ENCODE measurements around the gene NDUFC2.
"Not testable (repeated sequence)": the region's sequence is repeated elsewhere in the genome, so short reads cannot be mapped to it uniquely, and the experiment has no call there.

The NDUFC2 gene

GRCh38 chr11:78080084-78080817 lies 589 bp upstream of the NDUFC2 start:
- no peak for DNase-seq (ENCODE audit: low spot score)

- no peak for DNase-seq (ENCODE audit: low spot score)
Measured at GRCh38 chr11:78078218-78079167, 1.2 kb downstream of the NDUFC2 start.

GRCh38 chr11:78077592-78077991 lies 2.1 kb downstream of the NDUFC2 start:
- not testable (repeated sequence) for DNase-seq (ENCODE audit: low spot score)

- no peak for DNase-seq (ENCODE audit: low spot score)
Measured at GRCh38 chr11:78076733-78077403, 2.8 kb downstream of the NDUFC2 start.

GRCh38 chr11:78074756-78075155 lies 4.9 kb downstream of the NDUFC2 start:
- no peak for DNase-seq (ENCODE audit: low spot score)

GRCh38 chr11:78072455-78072854 lies 7.2 kb downstream of the NDUFC2 start:
- no peak for DNase-seq (ENCODE audit: low spot score)

GRCh38 chr11:78071717-78072116 lies 7.9 kb downstream of the NDUFC2 start:
- no peak for DNase-seq (ENCODE audit: low spot score)

- DNase-seq (ENCODE audit: low spot score): no peak
Measured at GRCh38 chr11:78070621-78071020, 9.0 kb downstream of the NDUFC2 start.

GRCh38 chr11:78069465-78069864 lies 10.2 kb downstream of the NDUFC2 start:
- DNase-seq (ENCODE audit: low spot score): no peak

GRCh38 chr11:78067704-78068103 lies 12.0 kb downstream of the NDUFC2 start:
- DNase-seq (ENCODE audit: low spot score): no peak

- no peak for DNase-seq (ENCODE audit: low spot score)
Measured at GRCh38 chr11:78066471-78066870, 13.2 kb downstream of the NDUFC2 start.

- no peak for DNase-seq (ENCODE audit: low spot score)
Measured at GRCh38 chr11:78065203-78065602, 14.5 kb downstream of the NDUFC2 start.

- no peak for DNase-seq (ENCODE audit: low spot score)
Measured at GRCh38 chr11:78063440-78064181, 16.1 kb downstream of the NDUFC2 start, which contains the start of gene THRSP. Gene THRSP, plus strand, starts transcription at chr11:78063861. Its CDS starts 21 bp downstream, at chr11:78063882.

GRCh38 chr11:78062671-78063070 lies 17.0 kb downstream of the NDUFC2 start:
- no peak for DNase-seq (ENCODE audit: low spot score)

GRCh38 chr11:78061921-78062311 lies 17.7 kb downstream of the NDUFC2 start:
- DNase-seq (ENCODE audit: low spot score): peak; percentile 86

- DNase-seq (ENCODE audit: low spot score): no peak
Measured at GRCh38 chr11:78061088-78061920, 18.4 kb downstream of the NDUFC2 start.

GRCh38 chr11:78060533-78060932 lies 19.1 kb downstream of the NDUFC2 start:
- no peak for DNase-seq (ENCODE audit: low spot score)

GRCh38 chr11:78059749-78060328 lies 19.8 kb downstream of the NDUFC2 start:
- DNase-seq (ENCODE audit: low spot score): not testable (repeated sequence)

GRCh38 chr11:78057462-78058055 lies 22.1 kb downstream of the NDUFC2 start:
- no peak for DNase-seq (ENCODE audit: low spot score)

- no peak for DNase-seq (ENCODE audit: low spot score)
Measured at GRCh38 chr11:78056093-78056492, 23.6 kb downstream of the NDUFC2 start.
